Smooth muscle cell of bladder (primary cell): ENCODE data around the gene OR52D1. TPM values are rescaled to one million over a fixed set of nuclear protein-coding genes. Genes with fewer than 3 reads are reported as not detected.

Experiments used
- total RNA-seq: library from RNA; depleted of rRNA; stranded (reverse); fragments of >200 nt; gene quantifications from 2 replicates; pipeline ENCODE4 v1.2.3, GENCODE V29; 2014

OR52D1 gene
- not detected in 2 replicates for total RNA-seq

DNA sequence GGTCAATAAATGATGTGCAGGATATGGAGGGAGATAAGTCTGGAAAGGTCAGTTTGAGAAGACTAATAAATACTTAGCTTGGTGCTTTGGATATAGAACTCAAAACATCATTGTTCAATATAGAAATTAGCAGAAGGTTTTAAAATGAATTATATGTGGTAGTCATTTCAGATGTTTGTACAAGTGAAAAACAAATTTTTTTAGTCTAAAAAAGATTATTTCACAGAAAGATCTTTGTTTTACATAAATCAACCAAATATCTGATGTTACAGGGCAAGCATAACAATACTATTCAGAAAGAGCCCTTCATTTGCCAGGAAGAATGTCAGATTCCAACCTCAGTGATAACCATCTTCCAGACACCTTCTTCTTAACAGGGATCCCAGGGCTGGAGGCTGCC, at the start of gene OR52D1:
Gene OR52D1 (plus strand): TSS at position 301 of the 400 bp plus-strand sequence. CDS start 22 bp downstream, at position 323.

DNA sequence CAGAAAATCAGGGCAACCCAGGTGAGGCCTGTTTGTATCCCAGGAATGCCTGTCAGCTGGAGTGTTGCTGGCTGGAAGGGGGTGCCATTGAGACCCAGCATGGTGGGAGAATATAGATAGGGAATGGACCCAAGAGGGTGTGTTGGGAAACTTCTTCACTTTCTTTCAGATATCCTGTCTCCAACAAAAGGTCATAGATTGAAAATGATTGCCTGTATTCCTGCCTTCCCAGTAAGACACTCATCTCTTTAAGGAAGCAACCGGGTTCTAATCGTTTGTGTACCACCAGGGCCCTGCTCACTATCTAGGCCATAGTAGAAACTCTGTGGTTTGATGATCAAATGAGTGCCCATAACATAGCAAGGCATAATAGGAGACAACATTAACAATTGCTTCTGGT, 47.1 kb upstream of the OR52D1 start, which contains the start of gene OR51I1:
Gene OR51I1 (minus strand): TSS at position 101 of the 400 bp plus-strand sequence. CDS start 0 bp downstream, at position 101.

DNA sequence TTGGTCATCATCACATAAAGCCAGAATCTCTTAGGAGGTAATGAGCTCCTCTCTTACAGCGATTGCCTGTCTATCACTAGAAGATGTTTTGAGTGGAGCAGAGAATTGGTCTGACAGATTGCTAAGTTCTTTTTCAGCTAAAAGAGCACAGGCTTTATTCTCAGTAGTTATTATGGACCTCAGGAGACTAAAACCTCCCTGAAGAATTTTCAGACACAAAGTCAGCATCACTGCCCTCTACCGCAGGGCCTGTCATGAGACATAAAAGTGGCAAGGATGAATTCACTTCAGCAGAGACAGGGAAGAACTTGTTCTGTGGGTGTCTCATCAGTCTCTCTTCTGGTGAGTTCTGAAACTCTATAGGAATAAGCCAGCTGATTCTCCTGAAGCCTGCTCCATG, 39.5 kb upstream of the OR52D1 start, which contains the start of gene OR51I2:
Gene OR51I2 (plus strand): TSS at position 301 of the 400 bp plus-strand sequence. CDS start 4,166 bp downstream, outside the sequence.

GRCh38 chr11:5509803-5510202, 21.3 kb downstream of the OR52D1 start, which contains the start of gene UBQLN3:
UBQLN3 (minus strand) TSS chr11:5509957; CDS start chr11:5509558, 399 bp downstream.

GRCh38 chr11:5516599-5516998, 28.1 kb downstream of the OR52D1 start, which contains the start of gene UBQLNL:
UBQLNL (minus strand) TSS chr11:5516699; CDS start chr11:5516441, 258 bp downstream.

Other genes starting within 250 kb of the OR52D1 start
- gene HBG1, start 238.8 kb upstream of the OR52D1 start, total RNA-seq: not detected in 2 replicates
- gene HBG2, start 233.9 kb upstream of the OR52D1 start, total RNA-seq: not detected in 2 replicates
- 0.14 TPM in 1 of 2 replicates, not detected in the other for gene HBE1, start 218.7 kb upstream of the OR52D1 start, total RNA-seq
- gene OR51B4, start 186.7 kb upstream of the OR52D1 start, total RNA-seq: not detected in 2 replicates
- gene OR51B2, start 164.4 kb upstream of the OR52D1 start, total RNA-seq: 0.18 TPM in 1 of 2 replicates, not detected in the other
- 0.18 and 0.28 TPM in 2 replicates for gene OR51B5, start 145.2 kb upstream of the OR52D1 start, total RNA-seq
- not detected in 2 replicates for gene OR51B6, start 137.2 kb upstream of the OR52D1 start, total RNA-seq
- gene OR51M1, start 104.9 kb upstream of the OR52D1 start, total RNA-seq: not detected in 2 replicates
- not detected in 2 replicates for gene OR51Q1, start 66.6 kb upstream of the OR52D1 start, total RNA-seq
- gene OR51I1, start 47.2 kb upstream of the OR52D1 start, total RNA-seq: 0.28 TPM in 1 of 2 replicates, not detected in the other
- not detected in 2 replicates for gene OR51I2, start 39.4 kb upstream of the OR52D1 start, total RNA-seq
- gene UBQLN3, start 21.3 kb downstream of the OR52D1 start, total RNA-seq: under 0.01 and 0.14 TPM in 2 replicates
- 0.14 and 0.18 TPM in 2 replicates for gene UBQLNL, start 28.0 kb downstream of the OR52D1 start, total RNA-seq
- 0.43 and 0.65 TPM in 2 replicates for gene OR52H1, start 59.9 kb downstream of the OR52D1 start, total RNA-seq
- gene OR52B6, start 92.2 kb downstream of the OR52D1 start, total RNA-seq: not detected in 2 replicates
- 3.0 and 4.6 TPM in 2 replicates for gene TRIM6, start 108.0 kb downstream of the OR52D1 start, total RNA-seq
- gene TRIM34, start 136.3 kb downstream of the OR52D1 start, total RNA-seq: 8.7 and 11.4 TPM in 2 replicates
- 38.5 and 43.5 TPM in 2 replicates for gene TRIM5, start 196.4 kb downstream of the OR52D1 start, total RNA-seq
- gene TRIM22, start 201.1 kb downstream of the OR52D1 start, total RNA-seq: 82.2 and 84.5 TPM in 2 replicates
- gene OR56B1, start 247.8 kb downstream of the OR52D1 start, total RNA-seq: not detected in 2 replicates